ENCODE measurements around the gene HELZ. TPM values are rescaled to one million over a fixed set of nuclear protein-coding genes. Genes with fewer than 3 reads are reported as not detected.
A peak's percentile ranks its signal among the peaks of the same experiment; 100 is the strongest.
"Not testable (repeated sequence)": the region's sequence is repeated elsewhere in the genome, so short reads cannot be mapped to it uniquely, and the experiment has no call there.

Gene HELZ
- total RNA-seq, 1 experiment from 2014 or later, result 49.8 TPM

DNA sequence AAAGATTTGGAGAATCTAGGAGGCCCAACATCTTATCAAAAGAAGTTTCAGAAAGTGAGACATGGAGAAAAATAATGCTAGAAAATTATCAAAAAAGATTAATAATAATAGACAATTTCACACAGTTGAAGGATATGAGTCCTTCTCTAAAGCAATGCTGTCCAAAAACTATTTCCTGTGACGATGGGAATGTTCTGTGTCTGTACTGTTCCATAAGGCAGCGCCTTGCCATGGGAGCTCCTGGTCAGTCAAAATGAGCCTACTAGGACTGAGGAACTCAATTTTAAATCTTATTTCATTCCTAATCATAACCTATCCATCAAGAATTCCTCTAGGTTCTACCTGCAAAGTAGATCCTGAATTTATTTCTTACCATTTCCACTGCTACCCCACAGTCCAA lies 151.6 kb downstream of the HELZ start:
- no peak overlapping the region for H3K56ac ChIP-seq (ENCODE audit: insufficient read length, low read depth, low read length)
- no peaks in the 10 kb centered on the region for H3K23me2 ChIP-seq (ENCODE audit: insufficient read length, low read depth, low read length, poor library complexity, severe bottlenecking)
- Mint-ChIP-seq H3K27me3 (ENCODE audit: low read depth) (no peaks in the 10 kb centered on the region), H3K9me3 (peaks cover 3 to 7% of the 10 kb centered on the region in 2 experiments; a peak in 1 of 5 replicates), H3K27ac (peak overlapping the region in 1 of 3 experiments; percentile 84; a peak in 1 of 7 replicates), H3K4me1 (no peaks in the 10 kb centered on the region), H3K4me3 (no peak overlapping the region), H3K36me3 (ENCODE audit: insufficient read depth in 1 of 3, low read depth in 3 of 3) (peaks cover 6 to 13% (median 7%) of the 10 kb centered on the region in 3 experiments; a peak in 5 of 7 replicates)
- H3K4me2 ChIP-seq (ENCODE audit: insufficient read depth, insufficient read length, low read length), result no peak overlapping the region
- no peak overlapping the region for H2BK20ac ChIP-seq (ENCODE audit: low read depth, low read length, poor library complexity, severe bottlenecking)
- no peak overlapping the region for H3K23ac ChIP-seq (ENCODE audit: insufficient read length, low read depth, low read length)
- no peaks in the 10 kb centered on the region for H3K79me1 ChIP-seq (ENCODE audit: insufficient read depth, low read depth, low read length, poor library complexity, severe bottlenecking)
- no peak overlapping the region for H4K91ac ChIP-seq (ENCODE audit: insufficient read length, low read depth, low read length)
- H2BK5ac ChIP-seq (ENCODE audit: insufficient read length, low read length), result no peak overlapping the region
- H3K9me3 ChIP-seq (ENCODE audit: control insufficient read depth, low read depth, low read length), result no peaks in the 10 kb centered on the region
- H2BK120ac ChIP-seq (ENCODE audit: low read depth, low read length, poor library complexity, severe bottlenecking), result no peak overlapping the region
- H4K20me1 ChIP-seq (ENCODE audit: control insufficient read depth, insufficient read depth, insufficient read length), result no peaks in the 10 kb centered on the region
- H3K9ac ChIP-seq (ENCODE audit: extremely low read depth, insufficient read length, low read length), result no peak overlapping the region
- no peak overlapping the region for H2BK12ac ChIP-seq (ENCODE audit: insufficient read length, low read depth, low read length)
- no peak overlapping the region for H3K27ac ChIP-seq (ENCODE audit: insufficient read length, low read depth, low read length)
- no peak overlapping the region for H3K14ac ChIP-seq (ENCODE audit: insufficient read depth, low read length)
- no peaks in the 10 kb centered on the region for H3K79me2 ChIP-seq (ENCODE audit: insufficient read depth, low read length)
- no CpG with 5 or more reads among the region's 2 CpGs for WGBS (ENCODE audit: extremely low coverage, insufficient read length, low lambda C conversion rate)
- no peaks in the 10 kb centered on the region for H3K27me3 ChIP-seq (ENCODE audit: insufficient read depth, low read length)
- H3T11ph ChIP-seq (ENCODE audit: low read length), result no peak overlapping the region
- DNase-seq, result no peak
- H3K4me1 ChIP-seq (ENCODE audit: insufficient read depth, low read length), result no peaks in the 10 kb centered on the region
- H4K8ac ChIP-seq (replicated peaks; ENCODE audit: insufficient read length, low read depth, low read length), result no peak overlapping the region
- no peak overlapping the region for H3K18ac ChIP-seq (ENCODE audit: insufficient read length, low read depth, low read length)
- H2BK15ac ChIP-seq (ENCODE audit: low read depth, low read length), result no peak overlapping the region
- H2AK5ac ChIP-seq (ENCODE audit: insufficient read length, low read length), result no peak overlapping the region
- TF ChIP-seq, protein P1, sequence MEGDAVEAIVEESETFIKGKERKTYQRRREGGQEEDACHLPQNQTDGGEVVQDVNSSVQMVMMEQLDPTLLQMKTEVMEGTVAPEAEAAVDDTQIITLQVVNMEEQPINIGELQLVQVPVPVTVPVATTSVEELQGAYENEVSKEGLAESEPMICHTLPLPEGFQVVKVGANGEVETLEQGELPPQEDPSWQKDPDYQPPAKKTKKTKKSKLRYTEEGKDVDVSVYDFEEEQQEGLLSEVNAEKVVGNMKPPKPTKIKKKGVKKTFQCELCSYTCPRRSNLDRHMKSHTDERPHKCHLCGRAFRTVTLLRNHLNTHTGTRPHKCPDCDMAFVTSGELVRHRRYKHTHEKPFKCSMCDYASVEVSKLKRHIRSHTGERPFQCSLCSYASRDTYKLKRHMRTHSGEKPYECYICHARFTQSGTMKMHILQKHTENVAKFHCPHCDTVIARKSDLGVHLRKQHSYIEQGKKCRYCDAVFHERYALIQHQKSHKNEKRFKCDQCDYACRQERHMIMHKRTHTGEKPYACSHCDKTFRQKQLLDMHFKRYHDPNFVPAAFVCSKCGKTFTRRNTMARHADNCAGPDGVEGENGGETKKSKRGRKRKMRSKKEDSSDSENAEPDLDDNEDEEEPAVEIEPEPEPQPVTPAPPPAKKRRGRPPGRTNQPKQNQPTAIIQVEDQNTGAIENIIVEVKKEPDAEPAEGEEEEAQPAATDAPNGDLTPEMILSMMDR (conservative IDR thresholded peaks at IDR 0.05), result no peak
- H3K4ac ChIP-seq (ENCODE audit: low read depth, low read length), result no peak overlapping the region
- no peak overlapping the region for H4K5ac ChIP-seq (ENCODE audit: insufficient read length, low read depth, low read length)
- no peak overlapping the region for H2AFZ ChIP-seq (ENCODE audit: low read length)

GRCh38 chr17:67092710-67093109 lies 152.3 kb downstream of the HELZ start:
- not testable (repeated sequence) for H3K23me2 ChIP-seq (ENCODE audit: insufficient read length, low read depth, low read length, poor library complexity, severe bottlenecking); H4K5ac ChIP-seq (ENCODE audit: insufficient read length, low read depth, low read length); H2AK5ac ChIP-seq (ENCODE audit: insufficient read length, low read length); H2BK20ac ChIP-seq (ENCODE audit: low read depth, low read length, poor library complexity, severe bottlenecking); H3K79me1 ChIP-seq (ENCODE audit: insufficient read depth, low read depth, low read length, poor library complexity, severe bottlenecking); H3K27me3 Mint-ChIP-seq (ENCODE audit: low read depth); H3K56ac ChIP-seq (ENCODE audit: insufficient read length, low read depth, low read length); H3K4me1 Mint-ChIP-seq; H3T11ph ChIP-seq (ENCODE audit: low read length); H2BK15ac ChIP-seq (ENCODE audit: low read depth, low read length); H3K9ac ChIP-seq (ENCODE audit: extremely low read depth, insufficient read length, low read length); H2BK12ac ChIP-seq (ENCODE audit: insufficient read length, low read depth, low read length); H3K4me1 ChIP-seq (ENCODE audit: insufficient read depth, low read length); H2BK5ac ChIP-seq (ENCODE audit: insufficient read length, low read length); H3K4me3 Mint-ChIP-seq; DNase-seq; H3K14ac ChIP-seq (ENCODE audit: insufficient read depth, low read length); H3K79me2 ChIP-seq (ENCODE audit: insufficient read depth, low read length); H4K20me1 ChIP-seq (ENCODE audit: control insufficient read depth, insufficient read depth, insufficient read length); H3K9me3 ChIP-seq (ENCODE audit: control insufficient read depth, low read depth, low read length); H3K18ac ChIP-seq (ENCODE audit: insufficient read length, low read depth, low read length); H4K8ac ChIP-seq (replicated peaks; ENCODE audit: insufficient read length, low read depth, low read length); H3K27ac ChIP-seq (ENCODE audit: insufficient read length, low read depth, low read length); H4K91ac ChIP-seq (ENCODE audit: insufficient read length, low read depth, low read length); H3K9me3 Mint-ChIP-seq; H3K4ac ChIP-seq (ENCODE audit: low read depth, low read length); H3K23ac ChIP-seq (ENCODE audit: insufficient read length, low read depth, low read length); H3K4me2 ChIP-seq (ENCODE audit: insufficient read depth, insufficient read length, low read length); H3K27me3 ChIP-seq (ENCODE audit: insufficient read depth, low read length); H2AFZ ChIP-seq (ENCODE audit: low read length); H2BK120ac ChIP-seq (ENCODE audit: low read depth, low read length, poor library complexity, severe bottlenecking)
- Mint-ChIP-seq H3K36me3 (ENCODE audit: insufficient read depth in 1 of 3, low read depth in 3 of 3) (peaks cover 6 to 13% (median 7%) of the 10 kb centered on the region in 3 experiments; a peak in 5 of 7 replicates), H3K27ac (peak overlapping the region in 2 of 3 experiments; percentile 83 to 95; a peak in 3 of 7 replicates)
- WGBS (ENCODE audit: extremely low coverage, insufficient read length, low lambda C conversion rate), result no CpG with 5 or more reads among the region's 7 CpGs

Data from H9 (cell line).